Parathyroid adenoma (tissue), 2 donors: ENCODE measurements around the gene SPINDOC.
"Not testable (repeated sequence)": the region's sequence is repeated elsewhere in the genome, so short reads cannot be mapped to it uniquely, and the experiment has no call there.

Experiments
- H2AFZ ChIP-seq: fragments of 300-600 bp; sonication (generic); one replicate; pipeline ENCODE4 v1.7.0; 2017; ENCODE audit warnings: antibody characterized with exemption, mild to moderate bottlenecking
- H3K27ac ChIP-seq: fragments of 300-600 bp; sonication (generic); one replicate; pipeline ENCODE4 v1.7.0; 2017
- H3K27me3 ChIP-seq: fragments of 300-600 bp; sonication (generic); one replicate; pipeline ENCODE4 v1.7.0; 2017; ENCODE audit warnings: low read length; ENCODE audit not compliant: control insufficient read depth, insufficient read depth
- H3K36me3 ChIP-seq: fragments of 300-600 bp; sonication (generic); one replicate; pipeline ENCODE4 v1.7.0; 2017; ENCODE audit warnings: low read length; ENCODE audit not compliant: control insufficient read depth, insufficient read depth
- H3K4me1 ChIP-seq: fragments of 300-600 bp; sonication (generic); one replicate; pipeline ENCODE4 v1.7.0; 2017; ENCODE audit warnings: control low read depth
- H3K4me2 ChIP-seq: fragments of 300-600 bp; sonication (generic); one replicate; pipeline ENCODE4 v1.7.0; 2017; ENCODE audit warnings: low read length
- H3K4me3 ChIP-seq: fragments of 300-600 bp; sonication (generic); one replicate; pipeline ENCODE4 v1.7.0; 2017; ENCODE audit warnings: low read depth, low read length
- H3K79me2 ChIP-seq: fragments of 300-600 bp; sonication (generic); one replicate; pipeline ENCODE4 v1.7.0; 2017; ENCODE audit warnings: control low read depth
- H3K9ac ChIP-seq: fragments of 300-600 bp; sonication (generic); one replicate; pipeline ENCODE4 v1.7.0; 2017; ENCODE audit warnings: mild to moderate bottlenecking
- H3K9me3 ChIP-seq: fragments of 300-600 bp; sonication (generic); one replicate; pipeline ENCODE4 v1.7.0; 2017; ENCODE audit warnings: low read length; ENCODE audit not compliant: control insufficient read depth
- CTCF ChIP-seq: fragments of 300-600 bp; sonication (generic); IDR thresholded peaks from one replicate; pipeline ENCODE4 v1.7.0; 2017; ENCODE audit warnings: antibody characterized with exemption, mild to moderate bottlenecking
- donor health status: primary hyperparathyroidism.

SPINDOC gene

GRCh38 chr11:63853476-63853875 is 40.2 kb downstream of the SPINDOC start:
- Histone ChIP-seq H3K79me2 (peaks cover 23% of the 10 kb centered on the region), H3K4me3 (no peak overlapping the region), H3K36me3 (no peaks in the 10 kb centered on the region), H3K9ac (no peak overlapping the region), H3K4me2 (no peak overlapping the region), H2AFZ (no peak overlapping the region), H3K27ac (no peak overlapping the region), H3K4me1 (peaks cover 7% of the 10 kb centered on the region), H3K27me3 (no peaks in the 10 kb centered on the region), H3K9me3 (no peaks in the 10 kb centered on the region)
- TF ChIP-seq CTCF: no peak

- Histone ChIP-seq H3K27me3 (no peaks in the 10 kb centered on the region), H3K27ac (no peak overlapping the region), H3K4me2 (no peak overlapping the region), H3K4me3 (no peak overlapping the region), H2AFZ (no peak overlapping the region), H3K4me1 (peaks cover 9% of the 10 kb centered on the region), H3K9me3 (no peaks in the 10 kb centered on the region), H3K9ac (no peak overlapping the region), H3K36me3 (no peaks in the 10 kb centered on the region), H3K79me2 (peaks cover 23% of the 10 kb centered on the region)
- TF ChIP-seq CTCF: no peak
These were observed 41.4 kb downstream of the SPINDOC start for GRCh38 chr11:63854696-63855095.

- no peak overlapping the region for H2AFZ ChIP-seq
- H3K27me3 ChIP-seq: no peaks in the 10 kb centered on the region
- H3K27ac ChIP-seq: no peak overlapping the region
- H3K36me3 ChIP-seq: no peaks in the 10 kb centered on the region
- peaks cover 3% of the 10 kb centered on the region for H3K4me1 ChIP-seq
- TF ChIP-seq CTCF: no peak
- H3K9me3 ChIP-seq: no peaks in the 10 kb centered on the region
- no peak overlapping the region for H3K4me3 ChIP-seq
- peaks cover 18% of the 10 kb centered on the region for H3K79me2 ChIP-seq
- H3K9ac ChIP-seq: no peak overlapping the region
- H3K4me2 ChIP-seq: no peak overlapping the region
These were observed 42.7 kb downstream of the SPINDOC start for GRCh38 chr11:63855975-63856374.

- H3K4me2 ChIP-seq: no peak overlapping the region
- H3K27ac ChIP-seq: peak overlapping the region; percentile 56
- H3K27me3 ChIP-seq: no peaks in the 10 kb centered on the region
- H3K9ac ChIP-seq: no peak overlapping the region
- no peak for TF ChIP-seq CTCF
- H3K9me3 ChIP-seq: no peaks in the 10 kb centered on the region
- H3K36me3 ChIP-seq: no peaks in the 10 kb centered on the region
- H3K4me3 ChIP-seq: no peak overlapping the region
- H2AFZ ChIP-seq: no peak overlapping the region
- peaks cover 3% of the 10 kb centered on the region for H3K4me1 ChIP-seq
- peaks cover 20% of the 10 kb centered on the region for H3K79me2 ChIP-seq
These were observed 45.6 kb downstream of the SPINDOC start for GRCh38 chr11:63858628-63859550.

- Histone ChIP-seq H3K4me2 (no peak overlapping the region), H3K36me3 (no peaks in the 10 kb centered on the region), H3K27me3 (no peaks in the 10 kb centered on the region), H3K9ac (no peak overlapping the region), H3K4me1 (peaks cover 27% of the 10 kb centered on the region), H3K27ac (no peak overlapping the region), H3K79me2 (peaks cover 14% of the 10 kb centered on the region), H3K9me3 (no peaks in the 10 kb centered on the region), H3K4me3 (no peak overlapping the region), H2AFZ (no peak overlapping the region)
- no peak for TF ChIP-seq CTCF
These were observed 49.7 kb downstream of the SPINDOC start for GRCh38 chr11:63862923-63863322.

GRCh38 chr11:63863620-63864019 is 50.4 kb downstream of the SPINDOC start:
- H3K4me2 ChIP-seq, H3K9me3 ChIP-seq, H3K36me3 ChIP-seq, H3K27ac ChIP-seq, H2AFZ ChIP-seq, H3K9ac ChIP-seq, H3K27me3 ChIP-seq, H3K4me3 ChIP-seq: not testable (repeated sequence)
- H3K79me2 ChIP-seq: peaks cover 12% of the 10 kb centered on the region
- peaks cover 29% of the 10 kb centered on the region for H3K4me1 ChIP-seq
